HepG2 (cell line): ENCODE measurements around the gene G6PD. TPM values are rescaled to one million over a fixed set of nuclear protein-coding genes. Genes with fewer than 3 reads are reported as not detected.

Experiments used
- ATAC-seq: fragments of 200-7000 bp; cut with Tn5 transposase; 3 replicates; pipeline ENCODE4 v1.9.1; 2020; ENCODE audit warnings: mild to moderate bottlenecking, moderate library complexity
- BruUV-seq: library from RNA; stranded (reverse); fragments of 400-500 nt; replicated peaks from 2 replicates; lab custom pipeline; 2021; lab: Mats Ljungman, UMichigan
- CTCF ChIA-PET: fragments of 300-600 bp; formaldehyde crosslinking; extraction: SDS; loops from one replicate; lab custom pipeline; 2021; ENCODE audit warnings: low total read pairs, inconsistent platforms, low intra/inter-chr PET ratio; lab: Yijun Ruan, JAX
- POLR2A ChIA-PET: fragments of 350-600 bp; sonication (Branson Sonifier 250); formaldehyde crosslinking; loops from one replicate; lab custom pipeline; 2020; ENCODE audit warnings: antibody characterized with exemption, inconsistent platforms; lab: Yijun Ruan, JAX
- DNase-seq: peaks from one replicate; pipeline ENCODE4 v3.0.0-alpha.2; 2015; ENCODE audit warnings: low spot score
- FAIRE-seq: peaks from 3 replicates; lab custom pipeline; 2011; peaks lifted over from hg19 to GRCh38; lab: Jason Lieb, UNC
- H2AFZ ChIP-seq: one replicate; pipeline ENCODE4 v1.6.1; 2011; ENCODE audit warnings: low read length, inconsistent platforms
- H3K27ac ChIP-seq: fragments of 300-600 bp; 3 replicates; pipeline ENCODE4 v1.8.0; 2011; ENCODE audit warnings: mixed run types, mild to moderate bottlenecking, mixed read lengths, low read length, inconsistent platforms; ENCODE audit not compliant: insufficient read depth; ENCODE audit errors: extremely low read length
- H3K27me3 ChIP-seq, 2 experiments: fragments of 200-600 bp in 1 of 2; 2 replicates in 1 of 2; 3 replicates in 1 of 2; pipeline versions ENCODE4 v1.6.0 to v1.8.0; 2011; ENCODE audit warnings: low read length in 2 of 2, mild to moderate bottlenecking in 2 of 2, moderate library complexity in 2 of 2, inconsistent platforms in 1 of 2; ENCODE audit not compliant: insufficient read depth in 2 of 2, control insufficient read depth in 1 of 2
- H3K36me3 ChIP-seq, 2 experiments: fragments of 200-600 bp in 1 of 2; replicated peaks in 1 of 2; 2 replicates in 1 of 2; 3 replicates in 1 of 2; pipeline versions ENCODE4 v1.5.1 to v1.8.0; 2011; ENCODE audit warnings: low read length in 2 of 2, inconsistent platforms in 1 of 2; ENCODE audit not compliant: insufficient read depth in 2 of 2, control insufficient read depth in 1 of 2
- H3K4me1 ChIP-seq: 2 replicates; pipeline ENCODE4 v1.5.1; 2012; ENCODE audit warnings: low read length, inconsistent platforms; ENCODE audit not compliant: insufficient read depth
- H3K4me2 ChIP-seq: 2 replicates; pipeline ENCODE4 v1.6.0; 2011; ENCODE audit warnings: low read depth, low read length, inconsistent platforms
- H3K4me3 ChIP-seq, 3 experiments: fragments of 200-600 bp in 1 of 3; sonication (generic), shearing (Covaris generic) in 1 of 3; replicated peaks in 1 of 3; 2 replicates each; pipeline ENCODE4 v1.5.1; 2011 to 2016; ENCODE audit warnings: low read length in 3 of 3, inconsistent platforms in 2 of 3, low read depth in 2 of 3, mild to moderate bottlenecking in 2 of 3, control low read depth in 1 of 3, mixed read lengths in 1 of 3; ENCODE audit not compliant: insufficient read depth in 1 of 3
- H3K79me2 ChIP-seq: one replicate; pipeline ENCODE4 v1.6.1; 2011; ENCODE audit warnings: low read length, inconsistent platforms; ENCODE audit not compliant: insufficient read depth
- H3K9ac ChIP-seq: 2 replicates; pipeline ENCODE4 v1.6.0; 2011; ENCODE audit warnings: mild to moderate bottlenecking, low read depth, low read length, inconsistent platforms; ENCODE audit not compliant: insufficient read depth
- H3K9me3 ChIP-seq: 2 replicates; pipeline ENCODE4 v1.5.1; 2012; ENCODE audit warnings: mild to moderate bottlenecking, low read length
- H4K20me1 ChIP-seq: 2 replicates; pipeline ENCODE4 v1.6.0; 2011; ENCODE audit warnings: inconsistent platforms, mild to moderate bottlenecking, low read length, moderate library complexity; ENCODE audit not compliant: insufficient read depth
- AFF4 ChIP-seq: sonication (generic); formaldehyde crosslinking; IDR thresholded peaks from 2 replicates; pipeline ENCODE4 v1.4.0; 2020; ENCODE audit warnings: missing genetic modification reagents
- ARID4A ChIP-seq: sonication (generic); formaldehyde crosslinking; IDR thresholded peaks from 2 replicates; pipeline ENCODE4 v1.5.0; 2020; ENCODE audit warnings: mild to moderate bottlenecking, missing genetic modification reagents, borderline replicate concordance
- NFE2 ChIP-seq: sonication (generic); formaldehyde crosslinking; IDR thresholded peaks from 2 replicates; pipeline ENCODE4 v1.4.0; 2020; ENCODE audit warnings: missing genetic modification reagents
- POGZ ChIP-seq: sonication (generic); formaldehyde crosslinking; IDR thresholded peaks from 2 replicates; pipeline ENCODE4 v1.4.0; 2020; ENCODE audit warnings: mild to moderate bottlenecking, missing genetic modification reagents
- RARG ChIP-seq: sonication (generic); formaldehyde crosslinking; IDR thresholded peaks from 2 replicates; pipeline ENCODE4 v1.4.0; 2020; ENCODE audit warnings: low read depth, mild to moderate bottlenecking, missing genetic modification reagents
- RFX3 ChIP-seq: IDR thresholded peaks from 2 replicates; pipeline ENCODE4 v1.6.1; 2016; ENCODE audit warnings: missing biosample characterization, missing genetic modification reagents
- TERF1 ChIP-seq: sonication (generic); formaldehyde crosslinking; IDR thresholded peaks from 2 replicates; pipeline ENCODE4 v1.8.0; 2022; ENCODE audit warnings: mild to moderate bottlenecking, missing genetic modification reagents, moderate library complexity
- ZNF3 ChIP-seq: IDR thresholded peaks from 2 replicates; pipeline ENCODE4 v1.7.0; 2017; ENCODE audit warnings: inconsistent platforms
- ZNF710 ChIP-seq: sonication (generic); formaldehyde crosslinking; IDR thresholded peaks from 2 replicates; pipeline ENCODE4 v1.5.0; 2020; ENCODE audit warnings: mild to moderate bottlenecking, missing genetic modification reagents, borderline replicate concordance
- ZNF749 ChIP-seq: sonication (generic); formaldehyde crosslinking; IDR thresholded peaks from 2 replicates; pipeline ENCODE4 v1.8.0; 2022; ENCODE audit warnings: mild to moderate bottlenecking, missing genetic modification reagents, moderate library complexity, borderline replicate concordance
- ZNF768 ChIP-seq: sonication (generic); formaldehyde crosslinking; IDR thresholded peaks from 2 replicates; pipeline ENCODE4 v1.4.0; 2020; ENCODE audit warnings: missing genetic modification reagents
- whole genome bisulfite sequencing: methylation state at CpG from one replicate; pipeline ENCODE4 v1.1.6; 2017; ENCODE audit warnings: low lambda C conversion rate; 5-methylcytosine and 5-hydroxymethylcytosine counted together
- in situ Hi-C: cut with HindIII; loops from 2 replicates; pipeline ENCODE4 v1.10.0; 2017; ENCODE audit warnings: low pct_unique_long_range_greater_than_20kb; ENCODE audit not compliant: extremely low pct_ligation_motif_present
- intact Hi-C: fragments of 100-400 bp; cut with micrococcal nuclease; formaldehyde crosslinking; loops from one replicate; pipeline ENCODE4 v1.10.0; 2022; ENCODE audit not compliant: unreplicated experiment
- polyA plus RNA-seq, 8 experiments: library from polyadenylated mRNA; depleted of rRNA in 3 of 8; stranded (reverse) in 7 of 8; unstranded in 1 of 8; fragments of >200 nt; fragmentation: Illumina TruSeq in 4 of 8; extraction: Trizol in 4 of 8; gene quantifications; 2 replicates each; pipeline versions ENCODE4 v1.2.1 to v1.2.3, GENCODE V29; 2011 to 2016; ENCODE audit warnings: low read depth in 4 of 8, missing spikeins in 1 of 8, mixed read lengths in 1 of 8; ENCODE audit not compliant: insufficient read depth in 1 of 8
- total RNA-seq, 5 experiments: library from RNA; depleted of rRNA; stranded (reverse); fragments of >200 nt; fragmentation: Illumina TruSeq; extraction: Trizol; gene quantifications; 2 replicates each; pipeline ENCODE4 v1.2.3, GENCODE V29; 2016; ENCODE audit warnings: low read depth in 1 of 5

Gene G6PD
- total and polyA plus RNA-seq, 2 of the 13 experiments (the other 11 are each of a cell fraction or from before 2014, with no cell fraction given), result 18.8 to 28.8 TPM

GRCh38 chrX:154534526-154535322, 11.9 kb downstream of the G6PD start:
- no peak overlapping the region for H3K9ac ChIP-seq
- TF ChIP-seq ARID4A (CRISPR knock-in tag) (peak; percentile 36; the same call in 1 of the 2 replicates), RARG (CRISPR knock-in tag) (no peak), ZNF749 (no peak), TERF1 (CRISPR knock-in tag) (no peak), RFX3 (CRISPR knock-in tag) (no peak), ZNF710 (no peak), ZNF768 (CRISPR knock-in tag) (no peak), ZNF3 (CRISPR knock-in tag) (no peak), AFF4 (CRISPR knock-in tag) (no peak), POGZ (CRISPR knock-in tag) (peak; percentile 31; the same call in 1 of the 2 replicates), NFE2 (CRISPR knock-in tag) (no peak)

More at GRCh38 chrX:154534526-154535322, 11.9 kb downstream of the G6PD start:
- H2AFZ ChIP-seq, result no peak overlapping the region
- H3K9me3 ChIP-seq, result no peaks in the 10 kb centered on the region
- FAIRE-seq (peak; percentile 53), ATAC-seq (peak; percentile 83), DNase-seq (peak; percentile 56)
- peaks cover 4 to 13% of the 10 kb centered on the region in 2 experiments; a peak in 3 of 5 replicates for H3K36me3 ChIP-seq
- H3K27me3 ChIP-seq, result no peaks in the 10 kb centered on the region
- H3K27ac ChIP-seq, result no peak overlapping the region
- BruUV-seq, result no TSS peak
- H3K4me3 ChIP-seq, result no peak overlapping the region
- H3K79me2 ChIP-seq, result peaks cover 4% of the 10 kb centered on the region
- WGBS, result 100% methylated on average over 1 of the region's 34 CpGs
- H3K4me2 ChIP-seq, result no peak overlapping the region
- CTCF ChIA-PET, result interaction anchor here (0.9 to 3.9 kb wide), 9 partner anchors 48 to 398 kb away, joined by 3 to 55 read pairs (median 4); partner anchors contain the start of genes FLNA and UBL4A
- in situ Hi-C loops, result loop anchor here (25.0 kb wide), 1 partner anchor 122 kb away; the partner anchor contains the start of genes DNASE1L1 and TAFAZZIN
- peaks cover 28% of the 10 kb centered on the region for H3K4me1 ChIP-seq
- no peaks in the 10 kb centered on the region for H4K20me1 ChIP-seq
- intact Hi-C loops, result loop anchor here (1.0 kb wide), 1 partner anchor 161 kb away; no protein-coding TSS in a partner anchor
- POLR2A ChIA-PET, result no interaction called here
